DOHH2 (cell line): ENCODE data around the gene ADGRB3.

Experiments
- H3F3A ChIP-seq: fragments of 200-600 bp; sonication (generic), shearing (Covaris generic); 2 replicates; pipeline ENCODE4 v1.6.0; 2016; ENCODE audit warnings: antibody characterized with exemption, mild to moderate bottlenecking; ENCODE audit not compliant: control insufficient read depth, insufficient read depth
- H3K27ac ChIP-seq: fragments of 200-600 bp; sonication (generic); 2 replicates; pipeline ENCODE4 v1.5.1; 2014; ENCODE audit warnings: low read depth, mild to moderate bottlenecking, low read length, moderate library complexity
- H3K27me3 ChIP-seq: fragments of 200-600 bp; sonication (generic); 2 replicates; pipeline ENCODE4 v1.6.1; 2014; ENCODE audit warnings: mild to moderate bottlenecking, low read length, mixed read lengths; ENCODE audit not compliant: control insufficient read depth
- H3K36me3 ChIP-seq: fragments of 200-600 bp; sonication (generic); 2 replicates; pipeline ENCODE4 v1.6.1; 2014; ENCODE audit warnings: mild to moderate bottlenecking, low read length, moderate library complexity, mixed read lengths; ENCODE audit not compliant: control insufficient read depth
- H3K4me1 ChIP-seq: fragments of 200-600 bp; sonication (generic); 2 replicates; pipeline ENCODE4 v1.6.1; 2014; ENCODE audit warnings: mild to moderate bottlenecking, low read length, mixed read lengths; ENCODE audit not compliant: control insufficient read depth
- H3K4me2 ChIP-seq: fragments of 200-600 bp; sonication (generic); 2 replicates; pipeline ENCODE4 v1.6.0; 2014; ENCODE audit warnings: mild to moderate bottlenecking, low read length, moderate library complexity
- H3K4me3 ChIP-seq: fragments of 200-600 bp; sonication (generic); 2 replicates; pipeline ENCODE4 v1.5.1; 2014; ENCODE audit warnings: mild to moderate bottlenecking, low read length, mixed read lengths
- H3K79me2 ChIP-seq: fragments of 200-600 bp; sonication (generic); 2 replicates; pipeline ENCODE4 v1.6.1; 2014; ENCODE audit warnings: mild to moderate bottlenecking, low read length, mixed read lengths; ENCODE audit not compliant: control insufficient read depth
- H3K9me2 ChIP-seq: fragments of 200-600 bp; sonication (generic); replicated peaks from 2 replicates; pipeline ENCODE4 v1.6.1; 2014; ENCODE audit warnings: mild to moderate bottlenecking, low read length, mixed read lengths; ENCODE audit not compliant: control insufficient read depth
- H3K9me3 ChIP-seq: fragments of 200-600 bp; sonication (generic); 2 replicates; pipeline ENCODE4 v1.6.1; 2014; ENCODE audit warnings: antibody characterized with exemption, low read length, mixed read lengths; ENCODE audit not compliant: control insufficient read depth, insufficient read depth
- H4K20me1 ChIP-seq: fragments of 200-600 bp; sonication (generic); 2 replicates; pipeline ENCODE4 v1.6.0; 2014; ENCODE audit warnings: low read depth, mild to moderate bottlenecking, antibody characterized with exemption, low read length, moderate library complexity; ENCODE audit not compliant: control insufficient read depth, insufficient read depth
- EZH2phosphoT487 ChIP-seq: fragments of 200-600 bp; sonication (generic); IDR thresholded peaks from 2 replicates; pipeline ENCODE4 v1.6.1; 2017; ENCODE audit warnings: borderline replicate concordance, mild to moderate bottlenecking, antibody characterized with exemption, low read length, moderate library complexity, mixed read lengths
- TF ChIP-seq, protein P1 (sequence below): fragments of 200-600 bp; sonication (generic); IDR thresholded peaks from one replicate; pipeline ENCODE4 v1.5.1; 2014; ENCODE audit warnings: antibody characterized with exemption, mild to moderate bottlenecking, low read depth, low read length; ENCODE audit not compliant: poor library complexity, severe bottlenecking

The ADGRB3 gene

GRCh38 chr6:69179681-69180080 is 544.6 kb downstream of the ADGRB3 start:
- Histone ChIP-seq H3K9me3 (no peaks in the 10 kb centered on the region), H3K4me2 (no peak overlapping the region), H3K79me2 (no peaks in the 10 kb centered on the region), H3F3A (no peaks in the 10 kb centered on the region), H3K9me2 (no peaks in the 10 kb centered on the region), H3K4me1 (no peaks in the 10 kb centered on the region), H4K20me1 (no peaks in the 10 kb centered on the region), H3K27ac (no peak overlapping the region), H3K4me3 (no peak overlapping the region), H3K27me3 (no peaks in the 10 kb centered on the region), H3K36me3 (no peaks in the 10 kb centered on the region)
- TF ChIP-seq, protein P1, sequence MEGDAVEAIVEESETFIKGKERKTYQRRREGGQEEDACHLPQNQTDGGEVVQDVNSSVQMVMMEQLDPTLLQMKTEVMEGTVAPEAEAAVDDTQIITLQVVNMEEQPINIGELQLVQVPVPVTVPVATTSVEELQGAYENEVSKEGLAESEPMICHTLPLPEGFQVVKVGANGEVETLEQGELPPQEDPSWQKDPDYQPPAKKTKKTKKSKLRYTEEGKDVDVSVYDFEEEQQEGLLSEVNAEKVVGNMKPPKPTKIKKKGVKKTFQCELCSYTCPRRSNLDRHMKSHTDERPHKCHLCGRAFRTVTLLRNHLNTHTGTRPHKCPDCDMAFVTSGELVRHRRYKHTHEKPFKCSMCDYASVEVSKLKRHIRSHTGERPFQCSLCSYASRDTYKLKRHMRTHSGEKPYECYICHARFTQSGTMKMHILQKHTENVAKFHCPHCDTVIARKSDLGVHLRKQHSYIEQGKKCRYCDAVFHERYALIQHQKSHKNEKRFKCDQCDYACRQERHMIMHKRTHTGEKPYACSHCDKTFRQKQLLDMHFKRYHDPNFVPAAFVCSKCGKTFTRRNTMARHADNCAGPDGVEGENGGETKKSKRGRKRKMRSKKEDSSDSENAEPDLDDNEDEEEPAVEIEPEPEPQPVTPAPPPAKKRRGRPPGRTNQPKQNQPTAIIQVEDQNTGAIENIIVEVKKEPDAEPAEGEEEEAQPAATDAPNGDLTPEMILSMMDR = no peak
- TF ChIP-seq EZH2phosphoT487 = no peak

DNA sequence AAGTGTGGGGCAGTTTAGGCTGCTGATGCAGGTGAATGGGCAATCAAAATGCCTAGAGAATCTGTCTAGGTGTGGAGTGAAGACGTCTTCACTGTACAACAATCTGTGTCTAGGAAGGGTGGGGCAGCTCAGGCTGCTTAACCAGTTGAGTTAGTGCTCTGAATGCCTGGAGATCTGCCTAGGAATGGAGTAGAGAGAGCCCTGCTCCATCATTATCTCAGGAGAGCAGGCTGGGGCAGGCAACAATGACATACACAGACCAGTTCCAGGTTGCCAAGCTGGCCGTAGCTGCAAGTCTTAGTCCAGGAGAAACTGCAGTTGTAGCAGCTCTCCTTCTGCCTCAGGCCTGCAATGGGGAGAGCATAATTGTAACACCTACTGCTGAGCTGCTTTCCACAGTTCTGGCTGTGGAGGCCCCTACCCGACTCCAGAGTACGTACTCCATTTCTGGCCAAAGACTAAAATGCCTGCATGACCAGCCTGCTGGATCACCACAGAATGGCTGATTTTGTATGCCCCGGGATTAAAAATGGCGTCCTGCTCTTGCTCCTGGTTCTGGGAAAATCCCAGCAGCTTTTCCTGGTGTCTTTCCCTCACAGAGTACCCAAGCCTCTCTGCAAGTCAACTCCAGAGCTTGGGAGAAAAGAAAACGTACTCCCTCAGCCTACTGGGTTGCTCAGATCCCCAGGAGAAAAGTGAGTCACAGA is 545.4 kb downstream of the ADGRB3 start:
- H3K4me1 ChIP-seq = no peaks in the 10 kb centered on the region
- H3K4me2 ChIP-seq = no peak overlapping the region
- no peaks in the 10 kb centered on the region for H4K20me1 ChIP-seq
- no peaks in the 10 kb centered on the region for H3K79me2 ChIP-seq
- no peaks in the 10 kb centered on the region for H3K9me3 ChIP-seq
- H3K36me3 ChIP-seq = no peaks in the 10 kb centered on the region
- H3K4me3 ChIP-seq = no peak overlapping the region
- H3K27ac ChIP-seq = no peak overlapping the region
- TF ChIP-seq EZH2phosphoT487 = no peak
- TF ChIP-seq, protein P1 = no peak
- H3F3A ChIP-seq = no peaks in the 10 kb centered on the region
- H3K9me2 ChIP-seq = no peaks in the 10 kb centered on the region
- H3K27me3 ChIP-seq = no peaks in the 10 kb centered on the region

DNA sequence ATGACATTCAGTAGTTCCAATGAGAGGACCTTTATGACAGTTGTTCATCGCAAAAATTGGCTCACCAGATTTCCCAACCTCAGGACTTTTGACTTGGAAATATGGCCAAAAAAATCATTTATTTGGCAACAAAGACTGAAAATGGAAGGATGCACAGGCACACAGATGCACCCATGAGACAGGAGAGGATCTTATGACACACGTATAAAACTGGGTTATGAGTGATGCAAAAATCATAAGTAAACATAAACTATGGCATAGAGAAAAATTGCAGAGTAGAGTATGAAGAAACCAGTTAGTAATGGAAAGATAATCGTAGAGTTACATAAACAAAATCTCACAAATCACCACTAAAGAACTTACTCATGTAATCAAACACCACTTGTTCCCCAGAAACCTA is 546.9 kb downstream of the ADGRB3 start:
- H4K20me1 ChIP-seq = no peaks in the 10 kb centered on the region
- no peaks in the 10 kb centered on the region for H3K9me3 ChIP-seq
- H3K36me3 ChIP-seq = no peaks in the 10 kb centered on the region
- no peaks in the 10 kb centered on the region for H3K4me1 ChIP-seq
- no peaks in the 10 kb centered on the region for H3F3A ChIP-seq
- no peak overlapping the region for H3K27ac ChIP-seq
- no peaks in the 10 kb centered on the region for H3K79me2 ChIP-seq
- no peak overlapping the region for H3K4me3 ChIP-seq
- H3K9me2 ChIP-seq = no peaks in the 10 kb centered on the region
- H3K4me2 ChIP-seq = no peak overlapping the region
- H3K27me3 ChIP-seq = no peaks in the 10 kb centered on the region
- TF ChIP-seq, protein P1 = no peak
- TF ChIP-seq EZH2phosphoT487 = no peak
